ENCODE measurements around the gene ABCD3.

The ABCD3 gene

GRCh38 chr1:94551449-94551848, 133.3 kb downstream of the ABCD3 start:
- TF ChIP-seq CTCF (IDR thresholded peaks at IDR 0.05; ENCODE audit: low read depth, low read length, missing control alignments): no peak
- DNase-seq (ENCODE audit: extremely low read depth, low read depth): no peak
- no peak overlapping the region for H3K4me3 ChIP-seq (replicated peaks; ENCODE audit: low read depth, low read length)

GRCh38 chr1:94552071-94552586, 133.9 kb downstream of the ABCD3 start:
- DNase-seq (ENCODE audit: extremely low read depth, low read depth): no peak
- no peak for TF ChIP-seq CTCF (IDR thresholded peaks at IDR 0.05; ENCODE audit: low read depth, low read length, missing control alignments)
- no peak overlapping the region for H3K4me3 ChIP-seq (replicated peaks; ENCODE audit: low read depth, low read length)

GRCh38 chr1:94553323-94553730, 135.1 kb downstream of the ABCD3 start:
- no peak overlapping the region for H3K4me3 ChIP-seq (replicated peaks; ENCODE audit: low read depth, low read length)
- no peak for DNase-seq (ENCODE audit: extremely low read depth, low read depth)
- no peak for TF ChIP-seq CTCF (IDR thresholded peaks at IDR 0.05; ENCODE audit: low read depth, low read length, missing control alignments)

GRCh38 chr1:94553931-94554330, 135.7 kb downstream of the ABCD3 start:
- no peak overlapping the region for H3K4me3 ChIP-seq (replicated peaks; ENCODE audit: low read depth, low read length)
- no peak for TF ChIP-seq CTCF (IDR thresholded peaks at IDR 0.05; ENCODE audit: low read depth, low read length, missing control alignments)
- DNase-seq (ENCODE audit: extremely low read depth, low read depth): no peak

GRCh38 chr1:94554580-94554979, 136.4 kb downstream of the ABCD3 start:
- no peak for DNase-seq (ENCODE audit: extremely low read depth, low read depth)
- TF ChIP-seq CTCF (IDR thresholded peaks at IDR 0.05; ENCODE audit: low read depth, low read length, missing control alignments): no peak
- H3K4me3 ChIP-seq (replicated peaks; ENCODE audit: low read depth, low read length): no peak overlapping the region

GRCh38 chr1:94555091-94555490, 136.9 kb downstream of the ABCD3 start:
- DNase-seq (ENCODE audit: extremely low read depth, low read depth): no peak
- no peak for TF ChIP-seq CTCF (IDR thresholded peaks at IDR 0.05; ENCODE audit: low read depth, low read length, missing control alignments)
- no peak overlapping the region for H3K4me3 ChIP-seq (replicated peaks; ENCODE audit: low read depth, low read length)

GRCh38 chr1:94559921-94560320, 141.7 kb downstream of the ABCD3 start:
- no peak for DNase-seq (ENCODE audit: extremely low read depth, low read depth)
- H3K4me3 ChIP-seq (replicated peaks; ENCODE audit: low read depth, low read length): no peak overlapping the region
- TF ChIP-seq CTCF (IDR thresholded peaks at IDR 0.05; ENCODE audit: low read depth, low read length, missing control alignments): no peak

Measured in HFF-Myc (cell line).